A673 (cell line): ENCODE results near the gene LYPD4. TPM values are rescaled to one million over a fixed set of nuclear protein-coding genes. Genes with fewer than 3 reads are reported as not detected.

Experiments used
- BruUV-seq: library from RNA; stranded (reverse); fragments of 400-500 nt; replicated peaks from 2 replicates; lab custom pipeline; 2021; lab: Mats Ljungman, UMichigan
- CTCF ChIA-PET: fragments of 300-600 bp; sonication (Branson Sonifier 250); formaldehyde crosslinking; loops from one replicate; lab custom pipeline; 2022; ENCODE audit warnings: antibody characterized with exemption; lab: Charles Lee
- POLR2A ChIA-PET: fragments of 300-600 bp; sonication (Branson Sonifier 250); formaldehyde crosslinking; loops from one replicate; lab custom pipeline; 2022; ENCODE audit warnings: antibody characterized with exemption; ENCODE audit not compliant: low non-redundant PET; lab: Charles Lee
- DNase-seq: peaks from one replicate; pipeline ENCODE4 v3.0.0-alpha.2; 2015; ENCODE audit warnings: low spot score
- H3K27ac ChIP-seq: fragments of 200-600 bp; sonication (generic); 2 replicates; pipeline ENCODE4 v1.5.1; 2016; ENCODE audit warnings: mixed run types, low read depth, mild to moderate bottlenecking, mixed read lengths, antibody characterized with exemption, low read length; ENCODE audit not compliant: poor library complexity, severe bottlenecking
- H3K27me3 ChIP-seq: fragments of 200-600 bp; sonication (generic); replicated peaks from 2 replicates; pipeline ENCODE4 v1.6.1; 2017; ENCODE audit warnings: mixed run types, low read depth, mild to moderate bottlenecking, mixed read lengths, antibody characterized with exemption, low read length; ENCODE audit not compliant: insufficient read depth, poor library complexity
- H3K36me3 ChIP-seq: fragments of 200-600 bp; sonication (generic); 2 replicates; pipeline ENCODE4 v1.6.1; 2016; ENCODE audit warnings: mixed run types, mild to moderate bottlenecking, mixed read lengths, antibody characterized with exemption, low read length; ENCODE audit not compliant: insufficient read depth, poor library complexity, severe bottlenecking
- H3K4me1 ChIP-seq: fragments of 200-600 bp; sonication (generic); 2 replicates; pipeline ENCODE4 v1.6.1; 2017; ENCODE audit warnings: mixed run types, mild to moderate bottlenecking, mixed read lengths, antibody characterized with exemption, low read length; ENCODE audit not compliant: insufficient read depth, poor library complexity, severe bottlenecking
- H3K4me3 ChIP-seq: fragments of 200-600 bp; sonication (generic); 2 replicates; pipeline ENCODE4 v1.5.1; 2016; ENCODE audit warnings: low read depth, mixed run types, mild to moderate bottlenecking, mixed read lengths, low read length; ENCODE audit not compliant: poor library complexity, severe bottlenecking
- H3K9me3 ChIP-seq: fragments of 200-600 bp; sonication (generic); 2 replicates; pipeline ENCODE4 v1.6.1; 2016; ENCODE audit warnings: mixed run types, low read depth, mild to moderate bottlenecking, mixed read lengths, antibody characterized with exemption, low read length; ENCODE audit not compliant: poor library complexity, severe bottlenecking
- CTCF ChIP-seq: fragments of 300-800, 200-600 bp; sonication (generic); conservative IDR thresholded peaks from 2 replicates; pipeline ENCODE4 v1.5.1; 2017; ENCODE audit warnings: low read depth, mild to moderate bottlenecking, antibody characterized with exemption, low read length, moderate library complexity, mixed read lengths
- EZH2 ChIP-seq: fragments of 200-600 bp; sonication (generic); IDR thresholded peaks from 2 replicates; pipeline ENCODE4 v1.6.1; 2017; ENCODE audit warnings: borderline replicate concordance, low read depth, mild to moderate bottlenecking, mixed read lengths, antibody characterized with exemption, low read length; ENCODE audit not compliant: poor library complexity, severe bottlenecking
- intact Hi-C: fragments of 100-400 bp; cut with micrococcal nuclease; formaldehyde crosslinking; loops from one replicate; pipeline ENCODE4 v1.10.0; 2022; ENCODE audit not compliant: unreplicated experiment
- total RNA-seq: library from RNA; stranded (reverse); gene quantifications from 2 replicates; pipeline ENCODE4 v1.2.3, GENCODE V29; 2021

LYPD4 gene
- total RNA-seq, 1 experiment from 2014 or later, result not detected

- H3K27me3 ChIP-seq, result no peaks in the 10 kb centered on the region
- H3K27ac ChIP-seq, result peak overlapping the region; percentile 97
- BruUV-seq, result no TSS peak
- peak overlapping the region; percentile 87 for H3K4me3 ChIP-seq
- no peak for DNase-seq
- peaks cover 62% of the 10 kb centered on the region for H3K4me1 ChIP-seq
- no peaks in the 10 kb centered on the region for H3K9me3 ChIP-seq
- peaks cover 76% of the 10 kb centered on the region for H3K36me3 ChIP-seq
- CTCF ChIA-PET, result no interaction called here
- TF ChIP-seq EZH2, result no peak
- no peak for TF ChIP-seq CTCF
- POLR2A ChIA-PET, result interaction anchor here (0.7 kb wide), 1 partner anchor 160 kb away, joined by 3 read pairs; no protein-coding TSS in a partner anchor
- intact Hi-C loops, result no loop called here
These were observed 18.9 kb upstream of the LYPD4 start for GRCh38 chr19:41863209-41863931.

GRCh38 chr19:41862445-41862986 is 18.0 kb upstream of the LYPD4 start:
- H3K9me3 ChIP-seq, result no peaks in the 10 kb centered on the region
- BruUV-seq, result no TSS peak
- ChIA-PET POLR2A (interaction anchor here (0.6 kb wide), 1 partner anchor 436 kb away, joined by 4 read pairs; no protein-coding TSS in a partner anchor), CTCF (no interaction called here)
- H3K4me1 ChIP-seq, result peaks cover 54% of the 10 kb centered on the region
- no peak for DNase-seq
- H3K27me3 ChIP-seq, result no peaks in the 10 kb centered on the region
- intact Hi-C loops, result no loop called here
- H3K36me3 ChIP-seq, result peaks cover 67% of the 10 kb centered on the region
- H3K27ac ChIP-seq, result peak overlapping the region; percentile 97
- peak overlapping the region; percentile 87 for H3K4me3 ChIP-seq
- TF ChIP-seq EZH2, result no peak
- no peak for TF ChIP-seq CTCF

GRCh38 chr19:41861846-41862245 is 17.4 kb upstream of the LYPD4 start:
- Histone ChIP-seq H3K4me1 (peaks cover 51% of the 10 kb centered on the region), H3K4me3 (peak overlapping the region; percentile 87), H3K9me3 (no peaks in the 10 kb centered on the region), H3K27me3 (no peaks in the 10 kb centered on the region), H3K36me3 (peaks cover 61% of the 10 kb centered on the region), H3K27ac (peak overlapping the region; percentile 97)
- DNase-seq, result no peak
- no TSS peak for BruUV-seq
- POLR2A ChIA-PET, result no interaction called here
- intact Hi-C loops, result no loop called here
- TF ChIP-seq EZH2, result no peak
- TF ChIP-seq CTCF, result no peak
- CTCF ChIA-PET, result no interaction called here
